H1 (cell line): Measurements from ENCODE around the gene PITPNC1. TPM values are rescaled to one million over a fixed set of nuclear protein-coding genes. Genes with fewer than 3 reads are reported as not detected.

ENCODE experiments used
- EGR1 ChIP-seq: IDR thresholded peaks from 2 replicates; pipeline ENCODE4 v1.6.1; 2011; ENCODE audit warnings: low read depth, low read length, borderline replicate concordance
- GABPA ChIP-seq: IDR thresholded peaks from 2 replicates; pipeline ENCODE4 v1.6.1; 2011; ENCODE audit warnings: mild to moderate bottlenecking, low read length, moderate library complexity, borderline replicate concordance; ENCODE audit not compliant: insufficient read depth
- KDM1A ChIP-seq: fragments of 200-600, 300-600 bp; sonication (generic); IDR thresholded peaks from 2 replicates; pipeline ENCODE4 v1.7.1; 2016; ENCODE audit warnings: mild to moderate bottlenecking, low read length, borderline replicate concordance
- NRF1 ChIP-seq: IDR thresholded peaks from 2 replicates; pipeline ENCODE4 v1.6.1; 2011; ENCODE audit warnings: mild to moderate bottlenecking, low read depth, low read length, improper control_type of control experiment
- TBP ChIP-seq: IDR thresholded peaks from 2 replicates; pipeline ENCODE4 v1.6.1; 2011; ENCODE audit warnings: low read depth, low read length, improper control_type of control experiment
- polyA plus RNA-seq, 7 experiments: library from polyadenylated mRNA; depleted of rRNA in 3 of 7; stranded (reverse) in 5 of 7; unstranded in 2 of 7; fragments of >200 nt in 5 of 7; fragments of 200-250 nt in 2 of 7; gene quantifications; 1 replicate in 5 of 7; 2 replicates in 1 of 7; 4 replicates in 1 of 7; pipeline versions ENCODE4 v1.2.1 to v1.2.3, GENCODE V29; 2011 to 2013; ENCODE audit warnings: missing spikeins in 2 of 7, mixed read lengths in 2 of 7
- total RNA-seq: library from RNA; stranded (reverse); fragmentation: NEBNext Ultra II Directional; extraction: Animal tissue kit (Norgen Biotek cat#: 25700); gene quantifications from 2 replicates; pipeline ENCODE4 v1.2.1, GENCODE V29; 2021
- TF ChIP-seq, protein P1 (sequence below): fragments of 300-600 bp; sonication (generic); IDR thresholded peaks from 2 replicates; pipeline ENCODE4 v1.7.1; 2012; ENCODE audit warnings: low read length, moderate library complexity, mild to moderate bottlenecking, inconsistent platforms; ENCODE audit not compliant: insufficient replicate concordance

The PITPNC1 gene
- total and polyA plus RNA-seq, 2 of the 8 experiments (the other 6 are each of a cell fraction or from before 2014, with no cell fraction given), result 17.6 to 54.7 TPM

DNA sequence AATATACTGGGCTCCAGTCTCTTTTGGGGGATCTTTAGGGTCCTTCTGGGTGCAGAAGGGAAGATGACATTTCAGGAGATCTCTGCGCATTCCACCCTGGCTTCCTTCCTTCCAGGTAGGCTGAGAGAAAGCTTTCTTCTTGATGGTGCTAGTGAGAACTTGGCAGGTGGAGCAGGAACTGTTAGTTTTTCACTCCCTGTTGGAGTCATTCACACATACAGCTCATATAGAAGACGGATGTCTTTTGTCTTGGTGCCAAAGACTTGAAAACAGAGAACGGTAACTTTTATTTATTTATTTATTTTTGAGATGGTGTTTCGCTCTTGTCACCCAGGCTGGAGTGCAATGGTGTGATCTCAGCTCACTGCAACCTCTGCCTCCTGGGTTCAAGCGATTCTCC, 43.9 kb downstream of the PITPNC1 start (continued):
- TF ChIP-seq, protein P1, sequence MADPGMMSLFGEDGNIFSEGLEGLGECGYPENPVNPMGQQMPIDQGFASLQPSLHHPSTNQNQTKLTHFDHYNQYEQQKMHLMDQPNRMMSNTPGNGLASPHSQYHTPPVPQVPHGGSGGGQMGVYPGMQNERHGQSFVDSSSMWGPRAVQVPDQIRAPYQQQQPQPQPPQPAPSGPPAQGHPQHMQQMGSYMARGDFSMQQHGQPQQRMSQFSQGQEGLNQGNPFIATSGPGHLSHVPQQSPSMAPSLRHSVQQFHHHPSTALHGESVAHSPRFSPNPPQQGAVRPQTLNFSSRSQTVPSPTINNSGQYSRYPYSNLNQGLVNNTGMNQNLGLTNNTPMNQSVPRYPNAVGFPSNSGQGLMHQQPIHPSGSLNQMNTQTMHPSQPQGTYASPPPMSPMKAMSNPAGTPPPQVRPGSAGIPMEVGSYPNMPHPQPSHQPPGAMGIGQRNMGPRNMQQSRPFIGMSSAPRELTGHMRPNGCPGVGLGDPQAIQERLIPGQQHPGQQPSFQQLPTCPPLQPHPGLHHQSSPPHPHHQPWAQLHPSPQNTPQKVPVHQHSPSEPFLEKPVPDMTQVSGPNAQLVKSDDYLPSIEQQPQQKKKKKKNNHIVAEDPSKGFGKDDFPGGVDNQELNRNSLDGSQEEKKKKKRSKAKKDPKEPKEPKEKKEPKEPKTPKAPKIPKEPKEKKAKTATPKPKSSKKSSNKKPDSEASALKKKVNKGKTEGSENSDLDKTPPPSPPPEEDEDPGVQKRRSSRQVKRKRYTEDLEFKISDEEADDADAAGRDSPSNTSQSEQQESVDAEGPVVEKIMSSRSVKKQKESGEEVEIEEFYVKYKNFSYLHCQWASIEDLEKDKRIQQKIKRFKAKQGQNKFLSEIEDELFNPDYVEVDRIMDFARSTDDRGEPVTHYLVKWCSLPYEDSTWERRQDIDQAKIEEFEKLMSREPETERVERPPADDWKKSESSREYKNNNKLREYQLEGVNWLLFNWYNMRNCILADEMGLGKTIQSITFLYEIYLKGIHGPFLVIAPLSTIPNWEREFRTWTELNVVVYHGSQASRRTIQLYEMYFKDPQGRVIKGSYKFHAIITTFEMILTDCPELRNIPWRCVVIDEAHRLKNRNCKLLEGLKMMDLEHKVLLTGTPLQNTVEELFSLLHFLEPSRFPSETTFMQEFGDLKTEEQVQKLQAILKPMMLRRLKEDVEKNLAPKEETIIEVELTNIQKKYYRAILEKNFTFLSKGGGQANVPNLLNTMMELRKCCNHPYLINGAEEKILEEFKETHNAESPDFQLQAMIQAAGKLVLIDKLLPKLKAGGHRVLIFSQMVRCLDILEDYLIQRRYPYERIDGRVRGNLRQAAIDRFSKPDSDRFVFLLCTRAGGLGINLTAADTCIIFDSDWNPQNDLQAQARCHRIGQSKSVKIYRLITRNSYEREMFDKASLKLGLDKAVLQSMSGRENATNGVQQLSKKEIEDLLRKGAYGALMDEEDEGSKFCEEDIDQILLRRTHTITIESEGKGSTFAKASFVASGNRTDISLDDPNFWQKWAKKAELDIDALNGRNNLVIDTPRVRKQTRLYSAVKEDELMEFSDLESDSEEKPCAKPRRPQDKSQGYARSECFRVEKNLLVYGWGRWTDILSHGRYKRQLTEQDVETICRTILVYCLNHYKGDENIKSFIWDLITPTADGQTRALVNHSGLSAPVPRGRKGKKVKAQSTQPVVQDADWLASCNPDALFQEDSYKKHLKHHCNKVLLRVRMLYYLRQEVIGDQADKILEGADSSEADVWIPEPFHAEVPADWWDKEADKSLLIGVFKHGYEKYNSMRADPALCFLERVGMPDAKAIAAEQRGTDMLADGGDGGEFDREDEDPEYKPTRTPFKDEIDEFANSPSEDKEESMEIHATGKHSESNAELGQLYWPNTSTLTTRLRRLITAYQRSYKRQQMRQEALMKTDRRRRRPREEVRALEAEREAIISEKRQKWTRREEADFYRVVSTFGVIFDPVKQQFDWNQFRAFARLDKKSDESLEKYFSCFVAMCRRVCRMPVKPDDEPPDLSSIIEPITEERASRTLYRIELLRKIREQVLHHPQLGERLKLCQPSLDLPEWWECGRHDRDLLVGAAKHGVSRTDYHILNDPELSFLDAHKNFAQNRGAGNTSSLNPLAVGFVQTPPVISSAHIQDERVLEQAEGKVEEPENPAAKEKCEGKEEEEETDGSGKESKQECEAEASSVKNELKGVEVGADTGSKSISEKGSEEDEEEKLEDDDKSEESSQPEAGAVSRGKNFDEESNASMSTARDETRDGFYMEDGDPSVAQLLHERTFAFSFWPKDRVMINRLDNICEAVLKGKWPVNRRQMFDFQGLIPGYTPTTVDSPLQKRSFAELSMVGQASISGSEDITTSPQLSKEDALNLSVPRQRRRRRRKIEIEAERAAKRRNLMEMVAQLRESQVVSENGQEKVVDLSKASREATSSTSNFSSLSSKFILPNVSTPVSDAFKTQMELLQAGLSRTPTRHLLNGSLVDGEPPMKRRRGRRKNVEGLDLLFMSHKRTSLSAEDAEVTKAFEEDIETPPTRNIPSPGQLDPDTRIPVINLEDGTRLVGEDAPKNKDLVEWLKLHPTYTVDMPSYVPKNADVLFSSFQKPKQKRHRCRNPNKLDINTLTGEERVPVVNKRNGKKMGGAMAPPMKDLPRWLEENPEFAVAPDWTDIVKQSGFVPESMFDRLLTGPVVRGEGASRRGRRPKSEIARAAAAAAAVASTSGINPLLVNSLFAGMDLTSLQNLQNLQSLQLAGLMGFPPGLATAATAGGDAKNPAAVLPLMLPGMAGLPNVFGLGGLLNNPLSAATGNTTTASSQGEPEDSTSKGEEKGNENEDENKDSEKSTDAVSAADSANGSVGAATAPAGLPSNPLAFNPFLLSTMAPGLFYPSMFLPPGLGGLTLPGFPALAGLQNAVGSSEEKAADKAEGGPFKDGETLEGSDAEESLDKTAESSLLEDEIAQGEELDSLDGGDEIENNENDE, result no peak
- TF ChIP-seq EGR1 (no peak), NRF1 (no peak), TBP (no peak), GABPA (no peak), KDM1A (no peak)
- TF ChIP-seq, all 59 proteins: peak for 0
